WTC11 (cell line): ENCODE measurements around the gene TNFRSF4. TPM values are rescaled to one million over a fixed set of nuclear protein-coding genes. Genes with fewer than 3 reads are reported as not detected.
A peak's percentile ranks its signal among the peaks of the same experiment; 100 is the strongest.

ENCODE experiments used
- ATAC-seq: fragments of 200-7000 bp; cut with Tn5 transposase; 2 replicates; pipeline ENCODE4 v1.10.0; 2021; ENCODE audit warnings: mild to moderate bottlenecking, moderate library complexity
- CTCF ChIA-PET: fragments of 300-600 bp; sonication (Branson Sonifier 250); formaldehyde crosslinking; loops from one replicate; lab custom pipeline; 2021; ENCODE audit warnings: antibody characterized with exemption; lab: Charles Lee
- POLR2A ChIA-PET: fragments of 350-600 bp; sonication (Branson Sonifier 250); formaldehyde crosslinking; loops from one replicate; lab custom pipeline; 2021; ENCODE audit warnings: antibody characterized with exemption; lab: Charles Lee
- DNase-seq: peaks from one replicate; pipeline ENCODE4 v3.0.0; 2021; ENCODE audit warnings: low spot score
- H3K27ac Mint-ChIP-seq: 2 replicates; pipeline ENCODE4 v1.8.0; 2021; ENCODE audit warnings: mixed read lengths
- H3K27me3 Mint-ChIP-seq: 2 replicates; pipeline ENCODE4 v1.8.0; 2021; ENCODE audit warnings: low read depth, mild to moderate bottlenecking, moderate library complexity, mixed read lengths
- H3K36me3 Mint-ChIP-seq: 2 replicates; pipeline ENCODE4 v1.8.0; 2021; ENCODE audit warnings: mixed read lengths
- H3K4me1 Mint-ChIP-seq: 2 replicates; pipeline ENCODE4 v1.8.0; 2022; ENCODE audit warnings: mixed read lengths
- H3K4me3 Mint-ChIP-seq: 2 replicates; pipeline ENCODE4 v1.8.0; 2021; ENCODE audit warnings: mild to moderate bottlenecking, moderate library complexity, mixed read lengths
- H3K9me3 Mint-ChIP-seq: 2 replicates; pipeline ENCODE4 v1.8.0; 2021; ENCODE audit warnings: mixed read lengths
- AR ChIP-seq: fragments of 250-450 bp; sonication (Bioruptor Pico); IDR thresholded peaks from 2 replicates; pipeline ENCODE4 v1.9.0; 2021; ENCODE audit warnings: mild to moderate bottlenecking
- CREM ChIP-seq: sonication (generic); formaldehyde crosslinking; IDR thresholded peaks from 2 replicates; pipeline ENCODE4 v1.8.1; 2022; ENCODE audit warnings: mild to moderate bottlenecking, missing genetic modification reagents, moderate library complexity
- E2F1 ChIP-seq: sonication (generic); formaldehyde crosslinking; IDR thresholded peaks from 2 replicates; pipeline ENCODE4 v1.8.0; 2022; ENCODE audit warnings: mild to moderate bottlenecking, missing genetic modification reagents
- FOXK1 ChIP-seq: sonication (generic); formaldehyde crosslinking; IDR thresholded peaks from 2 replicates; pipeline ENCODE4 v1.8.0; 2022; ENCODE audit warnings: mild to moderate bottlenecking, moderate library complexity, missing genetic modification reagents
- FOXP4 ChIP-seq: sonication (generic); formaldehyde crosslinking; IDR thresholded peaks from 2 replicates; pipeline ENCODE4 v1.8.0; 2022; ENCODE audit warnings: mild to moderate bottlenecking, missing genetic modification reagents
- GTF2I ChIP-seq: fragments of 250-450 bp; sonication (Bioruptor Pico); conservative IDR thresholded peaks from 2 replicates; pipeline ENCODE4 v1.4.0; 2021; ENCODE audit warnings: mild to moderate bottlenecking
- KAT7 ChIP-seq: sonication (generic); formaldehyde crosslinking; IDR thresholded peaks from 2 replicates; pipeline ENCODE4 v1.8.1; 2023; ENCODE audit warnings: missing genetic modification reagents, mild to moderate bottlenecking, borderline replicate concordance
- MYBL2 ChIP-seq: sonication (generic); formaldehyde crosslinking; IDR thresholded peaks from 2 replicates; pipeline ENCODE4 v1.8.1; 2023; ENCODE audit warnings: mild to moderate bottlenecking, moderate library complexity, missing genetic modification reagents
- PREB ChIP-seq: sonication (generic); formaldehyde crosslinking; IDR thresholded peaks from 2 replicates; pipeline ENCODE4 v1.8.1; 2022; ENCODE audit warnings: mild to moderate bottlenecking, missing genetic modification reagents, moderate library complexity, borderline replicate concordance
- PRRX2 ChIP-seq: fragments of 250-450 bp; sonication (Bioruptor Pico); IDR thresholded peaks from 2 replicates; pipeline ENCODE4 v1.8.0; 2021; ENCODE audit warnings: mild to moderate bottlenecking
- SP1 ChIP-seq: sonication (generic); formaldehyde crosslinking; conservative IDR thresholded peaks from 2 replicates; pipeline ENCODE4 v1.8.1; 2022; ENCODE audit warnings: missing genetic modification reagents
- STAT6 ChIP-seq: sonication (generic); formaldehyde crosslinking; conservative IDR thresholded peaks from 2 replicates; pipeline ENCODE4 v1.8.1; 2023; ENCODE audit warnings: mild to moderate bottlenecking, low read depth, missing genetic modification reagents, moderate library complexity
- total RNA-seq: library from RNA; stranded (reverse); gene quantifications from 3 replicates; pipeline ENCODE4 v1.2.3, GENCODE V29; 2021

Gene TNFRSF4
- total RNA-seq, 1 experiment from 2014 or later: 0.33 TPM

GRCh38 chr1:1206966-1207531, 6.9 kb downstream of the TNFRSF4 start:
- ATAC-seq (no peak), DNase-seq (no peak)
- POLR2A ChIA-PET: interaction anchor here (1.0 kb wide), 1 partner anchor 33 kb away, joined by 3 read pairs; the partner anchor contains the start of gene TTLL10
- no peak for TF ChIP-seq CREM (CRISPR knock-in tag)
- no peak for TF ChIP-seq AR (CRISPR knock-in tag)
- no peak for TF ChIP-seq FOXP4
- TF ChIP-seq STAT6: no peak
- no peak for TF ChIP-seq PRRX2 (CRISPR knock-in tag)
- TF ChIP-seq KAT7 (CRISPR knock-in tag): no peak
- no peak for TF ChIP-seq E2F1 (CRISPR knock-in tag)
- no peak for TF ChIP-seq GTF2I (CRISPR knock-in tag)
- no peak for TF ChIP-seq PREB (CRISPR knock-in tag)
- TF ChIP-seq FOXK1 (CRISPR knock-in tag): no peak
- H3K4me1 Mint-ChIP-seq: no peaks in the 10 kb centered on the region
- peak overlapping the region; percentile 40 for H3K4me3 Mint-ChIP-seq
- peaks cover 4% of the 10 kb centered on the region for H3K27me3 Mint-ChIP-seq
- CTCF ChIA-PET: interaction anchor here (0.6 to 3.1 kb wide), 6 partner anchors 21 to 91 kb away, joined by 3 to 17 read pairs (median 6); partner anchors contain the start of genes C1orf159, TTLL10 and UBE2J2
- H3K9me3 Mint-ChIP-seq: no peaks in the 10 kb centered on the region
- no peak overlapping the region for H3K27ac Mint-ChIP-seq
- H3K36me3 Mint-ChIP-seq: no peaks in the 10 kb centered on the region

- H3K4me3 Mint-ChIP-seq: peak within 1 kb of the TSS; percentile 40
- H3K36me3 Mint-ChIP-seq: no peaks in the 10 kb centered on the region
- DNase-seq (peak; percentile 57), ATAC-seq (peak; percentile 56)
- no peaks in the 10 kb centered on the region for H3K9me3 Mint-ChIP-seq
- no peaks in the 10 kb centered on the region for H3K4me1 Mint-ChIP-seq
- CTCF ChIA-PET: interaction anchor here (1.1 to 3.1 kb wide), 5 partner anchors 32 to 90 kb away, joined by 4 to 17 read pairs (median 9); partner anchors contain the start of genes C1orf159 and TTLL10
- H3K27me3 Mint-ChIP-seq: peaks cover 4% of the 10 kb centered on the region
- H3K27ac Mint-ChIP-seq: no peak within 1 kb of the TSS
- TF ChIP-seq SP1 (CRISPR knock-in tag) (0 out of 2 replicates have a peak, but pooled peaks have one; percentile 23), MYBL2 (no peak)
- POLR2A ChIA-PET: interaction anchor here (1.0 kb wide), 1 partner anchor 33 kb away, joined by 3 read pairs; the partner anchor contains the start of gene TTLL10
Measured at GRCh38 chr1:1206376-1206965, 7.5 kb downstream of the TNFRSF4 start, which contains the start of gene TNFRSF18. Gene TNFRSF18, minus strand, starts transcription at chr1:1206592. Its CDS starts 21 bp downstream, at chr1:1206571.
